ENCODE measurements around the gene PMP22.
A peak's percentile ranks its signal among the peaks of the same experiment; 100 is the strongest.
"Not testable (repeated sequence)": the region's sequence is repeated elsewhere in the genome, so short reads cannot be mapped to it uniquely, and the experiment has no call there.

The PMP22 gene

GRCh38 chr17:15256689-15257088 is 8.4 kb downstream of the PMP22 start:
- no peak for FAIRE-seq
- DNase-seq (ENCODE audit: low spot score), result no peak

GRCh38 chr17:15255713-15256454 is 9.2 kb downstream of the PMP22 start:
- DNase-seq (ENCODE audit: low spot score), result peak; percentile 60
- no peak for FAIRE-seq

- no peak for DNase-seq (ENCODE audit: low spot score)
- FAIRE-seq, result no peak
Measured at GRCh38 chr17:15250135-15250860, 14.8 kb downstream of the PMP22 start.

- FAIRE-seq (no peak), DNase-seq (ENCODE audit: low spot score) (no peak)
Measured at GRCh38 chr17:15249487-15249886, 15.6 kb downstream of the PMP22 start.

GRCh38 chr17:15247891-15248529 is 17.1 kb downstream of the PMP22 start:
- DNase-seq (ENCODE audit: low spot score), result no peak
- FAIRE-seq, result no peak

- DNase-seq (ENCODE audit: low spot score) (no peak), FAIRE-seq (no peak)
Measured at GRCh38 chr17:15245054-15245453, 20.1 kb downstream of the PMP22 start.

- no peak for DNase-seq (ENCODE audit: low spot score)
- no peak for FAIRE-seq
Measured at GRCh38 chr17:15240644-15241043, 24.5 kb downstream of the PMP22 start.

GRCh38 chr17:15239491-15239890 is 25.6 kb downstream of the PMP22 start:
- no peak for DNase-seq (ENCODE audit: low spot score)
- no peak for FAIRE-seq

GRCh38 chr17:15238676-15239422 is 26.3 kb downstream of the PMP22 start:
- no peak for DNase-seq (ENCODE audit: low spot score)
- FAIRE-seq, result no peak

- DNase-seq (ENCODE audit: low spot score), result no peak
- no peak for FAIRE-seq
Measured at GRCh38 chr17:15238057-15238456, 27.1 kb downstream of the PMP22 start.

GRCh38 chr17:15237106-15237425 is 28.1 kb downstream of the PMP22 start:
- no peak for DNase-seq (ENCODE audit: low spot score)
- FAIRE-seq, result no peak

GRCh38 chr17:15236281-15237105 is 28.6 kb downstream of the PMP22 start:
- DNase-seq (ENCODE audit: low spot score), result no peak
- no peak for FAIRE-seq

- no peak for DNase-seq (ENCODE audit: low spot score)
- FAIRE-seq, result no peak
Measured at GRCh38 chr17:15233971-15234370, 31.2 kb downstream of the PMP22 start.

GRCh38 chr17:15233022-15233805 is 31.9 kb downstream of the PMP22 start:
- DNase-seq (ENCODE audit: low spot score) (peak; percentile 17), FAIRE-seq (no peak)

- DNase-seq (ENCODE audit: low spot score), result no peak
- FAIRE-seq, result no peak
Measured at GRCh38 chr17:15232517-15232915, 32.6 kb downstream of the PMP22 start.

GRCh38 chr17:15231851-15232516 is 33.1 kb downstream of the PMP22 start:
- DNase-seq (ENCODE audit: low spot score) (no peak), FAIRE-seq (no peak)

GRCh38 chr17:15230866-15231265 is 34.3 kb downstream of the PMP22 start:
- FAIRE-seq (no peak), DNase-seq (ENCODE audit: low spot score) (no peak)

- not testable (repeated sequence) for FAIRE-seq
Measured at GRCh38 chr17:15221827-15222226, 43.3 kb downstream of the PMP22 start.

GRCh38 chr17:15220785-15221184 is 44.3 kb downstream of the PMP22 start:
- DNase-seq (ENCODE audit: low spot score), result no peak
- no peak for FAIRE-seq

More at GRCh38 chr17:15221827-15222226, 43.3 kb downstream of the PMP22 start:
- not testable (repeated sequence) for DNase-seq (ENCODE audit: low spot score)

- FAIRE-seq (no peak), DNase-seq (ENCODE audit: low spot score) (no peak)
Measured at GRCh38 chr17:15216481-15216880, 48.6 kb downstream of the PMP22 start.

Data from urothelium cell line (cell line).